Measurements from ENCODE around the gene LY86. TPM values are rescaled to one million over a fixed set of nuclear protein-coding genes. Genes with fewer than 3 reads are reported as not detected.

LY86 gene
- total RNA-seq, 1 donor from 2014 or later: not detected

DNA sequence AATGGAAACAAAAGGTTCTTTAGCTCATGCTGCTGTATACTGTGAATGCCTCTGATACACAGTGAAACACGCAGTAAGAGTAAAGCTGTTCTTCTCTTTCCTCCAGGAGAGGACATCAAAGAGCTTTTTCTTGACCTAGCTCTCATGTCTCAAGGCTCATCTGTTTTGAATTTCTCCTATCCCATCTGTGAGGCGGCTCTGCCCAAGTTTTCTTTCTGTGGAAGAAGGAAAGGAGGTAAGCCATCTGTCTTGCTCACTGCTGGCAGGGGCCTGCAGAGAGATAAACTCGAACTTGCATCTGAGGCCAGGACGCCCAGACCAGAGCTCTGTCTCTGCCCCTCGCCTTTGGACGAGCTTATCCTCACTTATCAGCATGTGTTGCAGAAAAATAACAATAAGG is 37.7 kb downstream of the LY86 start:
- Mint-ChIP-seq H3K27ac (ENCODE audit: unreplicated experiment) (no peak overlapping the region), H3K4me1 (no peaks in the 10 kb centered on the region), H3K9me3 (no peaks in the 10 kb centered on the region), H3K4me3 (no peak overlapping the region), H3K27me3 (ENCODE audit: low read depth) (no peaks in the 10 kb centered on the region), H3K36me3 (ENCODE audit: low read depth) (no peaks in the 10 kb centered on the region)
- TF ChIP-seq, protein P1, sequence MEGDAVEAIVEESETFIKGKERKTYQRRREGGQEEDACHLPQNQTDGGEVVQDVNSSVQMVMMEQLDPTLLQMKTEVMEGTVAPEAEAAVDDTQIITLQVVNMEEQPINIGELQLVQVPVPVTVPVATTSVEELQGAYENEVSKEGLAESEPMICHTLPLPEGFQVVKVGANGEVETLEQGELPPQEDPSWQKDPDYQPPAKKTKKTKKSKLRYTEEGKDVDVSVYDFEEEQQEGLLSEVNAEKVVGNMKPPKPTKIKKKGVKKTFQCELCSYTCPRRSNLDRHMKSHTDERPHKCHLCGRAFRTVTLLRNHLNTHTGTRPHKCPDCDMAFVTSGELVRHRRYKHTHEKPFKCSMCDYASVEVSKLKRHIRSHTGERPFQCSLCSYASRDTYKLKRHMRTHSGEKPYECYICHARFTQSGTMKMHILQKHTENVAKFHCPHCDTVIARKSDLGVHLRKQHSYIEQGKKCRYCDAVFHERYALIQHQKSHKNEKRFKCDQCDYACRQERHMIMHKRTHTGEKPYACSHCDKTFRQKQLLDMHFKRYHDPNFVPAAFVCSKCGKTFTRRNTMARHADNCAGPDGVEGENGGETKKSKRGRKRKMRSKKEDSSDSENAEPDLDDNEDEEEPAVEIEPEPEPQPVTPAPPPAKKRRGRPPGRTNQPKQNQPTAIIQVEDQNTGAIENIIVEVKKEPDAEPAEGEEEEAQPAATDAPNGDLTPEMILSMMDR (conservative IDR thresholded peaks at IDR 0.05): no peak
- DNase-seq (ENCODE audit: low read depth, low spot score): no peak

GRCh38 chr6:6629402-6629801 is 40.9 kb downstream of the LY86 start:
- Mint-ChIP-seq H3K4me1 (no peaks in the 10 kb centered on the region), H3K4me3 (no peak overlapping the region), H3K9me3 (no peaks in the 10 kb centered on the region), H3K27me3 (ENCODE audit: low read depth) (no peaks in the 10 kb centered on the region), H3K36me3 (ENCODE audit: low read depth) (no peaks in the 10 kb centered on the region), H3K27ac (ENCODE audit: unreplicated experiment) (no peak overlapping the region)
- TF ChIP-seq, protein P1 (conservative IDR thresholded peaks at IDR 0.05): no peak
- DNase-seq (ENCODE audit: low read depth, low spot score): no peak

- Mint-ChIP-seq H3K4me3 (no peak overlapping the region), H3K9me3 (no peaks in the 10 kb centered on the region), H3K36me3 (ENCODE audit: low read depth) (no peaks in the 10 kb centered on the region), H3K27me3 (ENCODE audit: low read depth) (no peaks in the 10 kb centered on the region), H3K4me1 (peaks cover under 1% of the 10 kb centered on the region), H3K27ac (ENCODE audit: unreplicated experiment) (no peak overlapping the region)
- DNase-seq (ENCODE audit: low read depth, low spot score): no peak
- TF ChIP-seq, protein P1 (conservative IDR thresholded peaks at IDR 0.05): no peak
Observed at GRCh38 chr6:6631053-6631452, 42.5 kb downstream of the LY86 start.

DNA sequence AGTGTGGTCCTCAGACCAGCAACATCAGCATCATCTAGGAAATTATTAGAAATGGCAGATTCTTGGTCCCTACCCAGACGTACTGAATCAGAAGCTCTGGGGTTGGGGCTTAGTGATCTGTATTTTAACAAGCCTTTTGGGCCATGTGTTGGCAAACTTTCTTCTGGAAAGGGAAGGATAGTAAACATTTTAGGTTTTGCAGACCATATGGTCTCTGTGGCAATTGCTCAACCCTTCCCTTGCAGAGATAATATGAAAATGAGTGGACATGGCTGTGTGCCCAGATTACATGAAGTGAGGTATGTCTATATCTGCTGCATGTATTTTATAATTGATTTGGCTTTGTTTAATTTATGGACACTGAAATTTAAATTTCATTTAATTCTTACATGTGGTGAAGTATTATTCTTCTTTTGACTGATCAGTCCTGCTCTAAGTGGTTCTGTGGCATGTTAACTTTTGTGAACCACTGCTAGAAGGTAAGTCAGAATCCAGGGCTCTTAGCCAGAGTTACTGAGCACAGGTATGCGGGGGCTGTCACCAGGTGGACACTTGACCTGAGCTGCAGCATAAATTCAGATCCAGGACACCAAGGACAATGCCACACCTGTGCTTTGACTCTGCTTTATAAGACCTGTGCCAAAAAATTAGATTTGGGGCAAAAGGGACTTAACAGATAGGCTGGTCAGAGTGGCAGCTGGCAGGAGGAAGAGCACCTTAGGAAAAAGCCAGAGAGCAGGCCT is 43.2 kb downstream of the LY86 start:
- Mint-ChIP-seq H3K27me3 (ENCODE audit: low read depth) (no peaks in the 10 kb centered on the region), H3K4me1 (peaks cover 7% of the 10 kb centered on the region), H3K27ac (ENCODE audit: unreplicated experiment) (no peak overlapping the region), H3K9me3 (no peaks in the 10 kb centered on the region), H3K4me3 (no peak overlapping the region), H3K36me3 (ENCODE audit: low read depth) (no peaks in the 10 kb centered on the region)
- TF ChIP-seq, protein P1 (conservative IDR thresholded peaks at IDR 0.05): no peak
- DNase-seq (ENCODE audit: low read depth, low spot score): no peak

DNA sequence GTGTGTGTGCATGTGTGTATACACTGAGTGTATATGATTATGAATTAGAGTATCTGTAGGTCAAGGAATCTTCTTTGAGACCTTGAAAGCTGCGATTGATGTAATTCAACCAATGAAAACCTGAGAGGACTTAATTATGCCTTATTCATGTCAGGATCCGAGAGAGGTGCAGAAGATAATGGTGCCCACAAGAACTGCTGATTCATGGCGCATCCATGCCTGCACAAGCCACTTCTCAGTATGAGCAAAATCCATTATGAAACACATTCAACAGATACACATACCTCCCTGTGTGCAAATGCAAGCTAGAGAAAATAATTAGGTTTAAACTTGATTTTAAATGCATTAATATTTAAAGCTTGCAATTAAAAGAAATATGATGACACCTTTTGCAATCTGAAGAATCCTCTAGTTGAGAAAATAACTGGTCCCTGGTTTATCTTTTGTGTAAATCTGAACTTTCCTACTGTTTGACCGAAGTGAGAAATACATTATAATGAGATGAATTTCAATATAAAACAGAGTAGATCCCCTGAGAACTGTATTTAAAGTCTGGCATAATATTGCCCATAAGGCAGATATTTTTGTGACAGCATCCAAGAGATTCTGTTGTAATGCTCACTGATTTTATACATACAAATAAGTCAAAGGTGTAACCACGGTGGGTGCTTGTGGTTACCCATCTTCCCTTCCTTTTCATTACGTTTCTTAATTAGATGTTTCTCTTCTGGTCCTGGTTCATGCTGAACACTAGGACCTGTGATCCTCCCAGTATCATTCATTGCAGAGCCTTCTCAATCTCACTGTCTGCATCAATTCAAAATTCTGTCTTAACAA is 45.6 kb downstream of the LY86 start:
- no peak for DNase-seq (ENCODE audit: low read depth, low spot score)
- no peaks in the 10 kb centered on the region for H3K9me3 Mint-ChIP-seq
- peaks cover 19% of the 10 kb centered on the region for H3K4me1 Mint-ChIP-seq
- no peaks in the 10 kb centered on the region for H3K27me3 Mint-ChIP-seq (ENCODE audit: low read depth)
- H3K4me3 Mint-ChIP-seq: no peak overlapping the region
- no peak overlapping the region for H3K27ac Mint-ChIP-seq (ENCODE audit: unreplicated experiment)
- no peaks in the 10 kb centered on the region for H3K36me3 Mint-ChIP-seq (ENCODE audit: low read depth)
- TF ChIP-seq, protein P1 (conservative IDR thresholded peaks at IDR 0.05): no peak
